ENCODE measurements around the gene ZBTB47. TPM values are rescaled to one million over a fixed set of nuclear protein-coding genes. Genes with fewer than 3 reads are reported as not detected.

The ZBTB47 gene
- total RNA-seq, 2 donors from 2014 or later, result 0.89 to 1.1 TPM

GRCh38 chr3:42696356-42697288, 43.1 kb downstream of the ZBTB47 start:
- ATAC-seq (no peak), DNase-seq (no peak)
- no peaks in the 10 kb centered on the region for H3K27me3 Mint-ChIP-seq
- H3K36me3 Mint-ChIP-seq (ENCODE audit: low read depth), result no peaks in the 10 kb centered on the region
- no peak overlapping the region for H3K4me3 Mint-ChIP-seq
- peaks cover 14% of the 10 kb centered on the region for H3K4me1 Mint-ChIP-seq
- H3K9me3 ChIP-seq (ENCODE audit: control insufficient read depth, low read length, poor library complexity, severe bottlenecking), result no peaks in the 10 kb centered on the region
- no peak overlapping the region for H3K27ac Mint-ChIP-seq

DNA sequence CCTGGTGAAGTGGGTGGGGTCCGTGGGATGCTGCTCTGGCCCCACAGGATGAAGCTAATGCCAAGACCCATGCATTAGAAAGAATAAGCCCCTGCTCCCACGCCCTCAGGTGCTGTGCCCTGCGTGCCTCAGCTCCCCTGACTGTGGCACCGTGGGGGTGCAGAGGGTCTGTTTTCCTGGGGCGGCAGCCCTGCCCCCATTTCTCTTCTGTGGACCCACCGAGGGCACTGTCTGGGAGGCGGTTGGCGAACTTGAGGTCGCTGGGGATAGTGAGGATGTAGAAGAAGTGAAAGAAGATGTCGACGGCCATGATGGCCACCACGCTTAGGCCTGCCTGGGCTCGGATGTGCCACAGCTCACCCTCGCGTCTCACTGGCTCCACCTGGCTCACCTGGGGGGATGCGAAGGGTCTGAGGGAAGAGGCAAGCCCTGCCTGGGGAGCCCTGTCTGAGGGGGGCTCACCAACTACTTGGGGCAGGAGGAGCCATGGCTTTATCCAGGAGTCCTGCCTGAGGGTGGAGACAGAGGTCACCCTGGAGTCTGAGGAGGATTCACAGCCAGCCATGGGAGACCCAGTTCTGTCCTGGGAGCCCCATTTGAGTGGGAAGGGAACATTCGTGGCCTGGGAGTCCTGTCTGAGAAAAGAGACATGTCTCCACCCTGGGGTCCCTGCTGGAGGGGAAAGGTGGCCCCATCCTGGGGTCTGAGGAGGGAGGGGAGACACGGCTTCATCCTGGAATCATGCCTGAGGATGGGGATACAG, 44.0 kb downstream of the ZBTB47 start:
- no peak for ATAC-seq

DNA sequence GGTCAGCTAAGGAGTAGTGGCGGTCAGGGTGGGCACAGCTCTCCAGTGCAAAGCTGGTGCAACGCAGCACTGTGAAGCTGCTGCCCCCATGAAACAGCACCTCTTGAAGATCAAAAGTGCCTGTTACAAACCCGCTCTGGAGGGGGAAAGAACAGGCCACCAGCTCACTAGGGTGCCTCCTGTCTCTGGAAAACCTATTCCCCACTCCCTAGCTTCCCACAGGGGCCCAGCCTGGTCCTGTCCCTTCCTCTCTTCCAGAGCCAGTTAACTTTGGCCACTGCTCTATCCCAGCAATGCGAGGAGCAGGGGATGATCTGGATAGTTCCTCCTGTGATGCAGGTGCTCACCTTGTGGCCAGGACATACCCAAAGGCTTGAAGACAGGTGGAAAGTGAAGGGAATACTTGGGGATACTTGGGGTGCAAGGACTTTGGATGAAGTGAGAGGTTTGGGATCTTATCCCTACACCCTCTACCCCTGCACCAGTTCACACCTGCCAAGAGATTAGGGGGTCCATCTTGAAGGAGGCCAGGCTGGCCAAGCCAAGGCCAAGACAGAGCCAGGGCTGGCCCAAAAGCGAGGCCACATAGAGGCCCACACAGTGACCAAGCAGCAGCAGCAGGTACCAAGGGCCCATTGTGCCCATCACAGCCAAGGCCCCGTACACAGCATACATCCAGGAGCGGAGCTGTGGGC, 44.9 kb downstream of the ZBTB47 start:
- H3K9me3 ChIP-seq (ENCODE audit: control insufficient read depth, low read length, poor library complexity, severe bottlenecking), result no peaks in the 10 kb centered on the region
- ATAC-seq (no peak), DNase-seq (no peak)
- Mint-ChIP-seq H3K4me1 (peaks cover 14% of the 10 kb centered on the region), H3K27me3 (no peaks in the 10 kb centered on the region), H3K27ac (no peak overlapping the region), H3K36me3 (ENCODE audit: low read depth) (no peaks in the 10 kb centered on the region), H3K4me3 (peak overlapping the region; percentile 6)

More for the DNA sequence above, 44.0 kb downstream of the ZBTB47 start:
- Mint-ChIP-seq H3K27ac (no peak overlapping the region), H3K27me3 (no peaks in the 10 kb centered on the region), H3K4me3 (no peak overlapping the region), H3K4me1 (peaks cover 14% of the 10 kb centered on the region), H3K36me3 (ENCODE audit: low read depth) (no peaks in the 10 kb centered on the region)
- H3K9me3 ChIP-seq (ENCODE audit: control insufficient read depth, low read length, poor library complexity, severe bottlenecking), result no peaks in the 10 kb centered on the region
- no peak for DNase-seq

DNA sequence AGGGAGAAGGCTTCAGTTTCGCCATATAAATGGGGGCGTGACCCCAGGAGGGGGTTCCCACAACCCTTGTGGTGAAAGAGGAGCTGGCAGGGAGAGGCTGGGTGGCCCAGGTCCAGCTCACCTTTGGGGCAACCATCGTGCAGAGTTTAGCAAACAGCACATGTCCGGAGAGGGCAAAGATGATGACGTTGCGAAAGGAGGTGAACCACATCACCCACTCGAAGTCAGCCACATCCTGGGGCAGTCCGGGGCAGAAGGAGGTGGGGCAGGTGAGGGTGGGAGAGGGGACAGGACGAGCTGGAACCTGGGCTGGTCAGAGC, 45.4 kb downstream of the ZBTB47 start:
- peaks cover 14% of the 10 kb centered on the region for H3K4me1 Mint-ChIP-seq
- ATAC-seq, result peak; percentile 32
- no peak for DNase-seq
- H3K27me3 Mint-ChIP-seq, result no peaks in the 10 kb centered on the region
- no peak overlapping the region for H3K4me3 Mint-ChIP-seq
- H3K9me3 ChIP-seq (ENCODE audit: control insufficient read depth, low read length, poor library complexity, severe bottlenecking), result no peaks in the 10 kb centered on the region
- H3K27ac Mint-ChIP-seq, result no peak overlapping the region
- H3K36me3 Mint-ChIP-seq (ENCODE audit: low read depth), result no peaks in the 10 kb centered on the region

- H3K27ac Mint-ChIP-seq, result no peak overlapping the region
- H3K36me3 Mint-ChIP-seq (ENCODE audit: low read depth), result no peaks in the 10 kb centered on the region
- DNase-seq, result no peak
- H3K9me3 ChIP-seq (ENCODE audit: control insufficient read depth, low read length, poor library complexity, severe bottlenecking), result no peaks in the 10 kb centered on the region
- H3K27me3 Mint-ChIP-seq, result no peaks in the 10 kb centered on the region
- H3K4me1 Mint-ChIP-seq, result peaks cover 14% of the 10 kb centered on the region
- no peak for ATAC-seq
- no peak overlapping the region for H3K4me3 Mint-ChIP-seq
Observed at GRCh38 chr3:42699511-42699971, 46.0 kb downstream of the ZBTB47 start.

DNA sequence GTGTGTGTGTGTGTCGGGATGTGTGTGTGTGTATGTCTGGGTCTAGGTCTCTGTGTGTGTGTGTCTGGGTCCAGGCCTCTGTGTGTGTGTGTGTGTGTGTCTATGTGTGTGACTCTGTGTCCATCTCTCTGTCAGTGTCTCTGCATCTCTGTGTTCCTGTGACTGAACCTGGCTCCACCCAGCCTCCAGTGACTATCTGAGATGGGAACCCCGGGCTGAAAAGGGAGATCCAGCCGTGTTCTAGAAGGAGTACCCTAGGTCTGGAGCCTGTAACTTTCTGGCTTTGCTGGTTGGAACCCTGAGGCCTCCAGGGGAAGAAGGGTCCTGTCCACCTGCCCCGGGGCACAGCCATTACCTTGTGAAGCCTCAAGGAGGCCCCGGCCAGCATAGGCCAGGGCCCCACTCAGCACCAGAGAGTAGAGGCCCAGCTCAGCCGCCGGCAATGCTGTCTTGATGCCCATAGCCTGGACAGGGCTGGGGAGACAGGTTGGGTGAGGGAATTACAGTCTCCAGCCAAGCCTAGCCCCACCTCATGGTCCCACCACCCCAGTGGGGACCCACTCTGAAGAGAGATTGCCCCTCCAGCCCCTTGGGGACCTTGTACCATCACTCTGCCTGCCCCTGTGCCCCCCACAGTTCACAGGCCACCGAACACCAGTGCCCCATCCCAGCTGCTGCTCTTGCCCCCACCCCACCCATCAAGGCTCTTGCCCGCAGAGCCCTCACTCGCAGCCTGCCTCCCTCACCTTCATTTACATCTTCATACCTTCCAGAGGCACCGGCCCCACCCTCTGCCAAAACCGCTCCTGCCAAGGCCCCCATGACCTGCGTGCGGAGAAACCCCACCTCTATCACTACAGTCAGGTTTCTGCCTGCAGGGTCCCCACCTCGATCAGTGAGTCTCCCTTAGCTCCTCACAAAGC, 47.1 kb downstream of the ZBTB47 start:
- ATAC-seq (no peak), DNase-seq (no peak)

DNA sequence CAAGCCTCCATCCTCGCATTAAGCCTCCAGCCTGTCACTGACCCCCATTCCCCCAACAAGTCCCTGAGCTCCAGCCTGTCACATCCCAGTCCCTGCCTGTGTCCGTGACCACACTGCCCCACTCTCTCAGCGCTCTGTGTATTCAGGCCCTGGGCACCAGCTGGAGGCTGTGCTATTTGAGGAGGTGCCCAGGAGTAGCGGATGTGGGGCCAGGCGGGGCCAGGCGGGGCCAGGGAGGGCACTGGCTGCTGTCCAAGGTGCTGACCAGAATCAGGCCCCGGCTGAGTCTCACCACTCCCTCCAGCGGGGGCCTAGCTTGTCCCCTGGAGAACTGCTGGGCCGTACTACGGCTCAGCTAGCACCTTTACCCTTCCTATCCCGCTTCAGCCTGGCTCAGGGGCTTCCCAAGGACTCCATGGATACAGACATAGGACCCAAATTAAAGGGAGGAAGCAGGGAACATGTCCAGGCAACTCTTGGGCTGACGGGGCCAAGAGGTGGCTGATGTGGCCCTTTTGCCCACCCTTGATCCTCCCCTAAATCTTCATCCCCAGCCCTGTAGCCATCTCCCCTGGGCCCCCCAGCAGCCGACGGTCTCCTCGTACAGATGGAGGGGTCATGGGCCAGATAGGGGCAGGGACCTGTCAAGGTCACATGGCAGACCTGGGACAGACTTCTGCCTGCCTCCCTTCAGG, 48.0 kb downstream of the ZBTB47 start:
- no peaks in the 10 kb centered on the region for H3K9me3 ChIP-seq (ENCODE audit: control insufficient read depth, low read length, poor library complexity, severe bottlenecking)
- Mint-ChIP-seq H3K27me3 (no peaks in the 10 kb centered on the region), H3K4me3 (no peak overlapping the region), H3K27ac (no peak overlapping the region), H3K36me3 (ENCODE audit: low read depth) (no peaks in the 10 kb centered on the region), H3K4me1 (peaks cover 16% of the 10 kb centered on the region)
- DNase-seq (peak; percentile 38 to 55 (median 45)), ATAC-seq (peak; percentile 83)

More for the DNA sequence above, 47.1 kb downstream of the ZBTB47 start:
- Mint-ChIP-seq H3K36me3 (ENCODE audit: low read depth) (no peaks in the 10 kb centered on the region), H3K4me3 (no peak overlapping the region), H3K4me1 (peaks cover 14% of the 10 kb centered on the region), H3K27me3 (no peaks in the 10 kb centered on the region), H3K27ac (no peak overlapping the region)
- no peaks in the 10 kb centered on the region for H3K9me3 ChIP-seq (ENCODE audit: control insufficient read depth, low read length, poor library complexity, severe bottlenecking)

GRCh38 chr3:42702066-42702951, 48.8 kb downstream of the ZBTB47 start, which contains the start of gene HHATL:
HHATL (minus strand) TSS chr3:42702798; CDS start chr3:42700826, 1,972 bp downstream.
- peaks cover 16% of the 10 kb centered on the region for H3K4me1 Mint-ChIP-seq
- H3K9me3 ChIP-seq (ENCODE audit: control insufficient read depth, low read length, poor library complexity, severe bottlenecking), result no peaks in the 10 kb centered on the region
- peaks cover 2% of the 10 kb centered on the region for H3K27me3 Mint-ChIP-seq
- H3K36me3 Mint-ChIP-seq (ENCODE audit: low read depth), result no peaks in the 10 kb centered on the region
- no peak within 1 kb of the TSS for H3K27ac Mint-ChIP-seq
- ATAC-seq (no peak), DNase-seq (no peak)
- no peak within 1 kb of the TSS for H3K4me3 Mint-ChIP-seq

DNA sequence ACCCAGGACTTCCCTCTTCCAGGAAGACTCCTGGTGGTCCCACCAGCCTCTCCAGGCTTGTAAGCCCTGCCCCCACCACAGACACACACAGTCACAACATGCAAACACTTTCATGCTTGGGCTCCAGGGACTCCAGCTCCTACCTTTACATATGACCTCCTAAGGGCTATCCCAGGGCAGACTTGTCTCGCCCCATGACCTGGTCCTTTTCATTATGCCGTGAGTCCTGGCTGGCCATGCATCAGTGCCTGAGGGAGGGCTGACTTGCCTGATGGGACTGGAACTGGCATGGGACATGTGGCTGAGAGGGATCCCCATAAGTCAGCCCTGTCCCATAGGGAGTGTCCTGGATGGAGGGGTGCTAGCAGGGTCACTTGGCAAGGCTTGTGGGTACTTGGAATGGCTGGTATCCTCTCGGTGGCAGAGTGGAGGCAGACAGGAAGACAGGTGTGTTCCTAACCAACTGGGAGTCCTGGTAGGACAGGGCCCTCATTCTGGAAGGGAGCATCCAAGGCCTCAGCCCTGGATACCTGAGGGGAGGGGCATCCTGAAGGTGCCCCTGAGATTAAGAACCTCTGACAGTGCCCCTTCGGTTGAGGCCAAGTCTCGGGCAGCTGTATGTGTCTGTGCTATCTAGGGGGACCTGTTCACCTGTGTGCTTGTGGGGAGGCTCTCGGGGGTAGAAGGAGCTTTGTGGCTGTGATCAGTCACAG, 49.6 kb downstream of the ZBTB47 start:
- no peak for DNase-seq
- no peaks in the 10 kb centered on the region for H3K9me3 ChIP-seq (ENCODE audit: control insufficient read depth, low read length, poor library complexity, severe bottlenecking)
- Mint-ChIP-seq H3K27me3 (peaks cover 7% of the 10 kb centered on the region), H3K4me1 (peaks cover 16% of the 10 kb centered on the region), H3K4me3 (no peak overlapping the region), H3K36me3 (ENCODE audit: low read depth) (no peaks in the 10 kb centered on the region), H3K27ac (no peak overlapping the region)
- no peak for ATAC-seq

DNA sequence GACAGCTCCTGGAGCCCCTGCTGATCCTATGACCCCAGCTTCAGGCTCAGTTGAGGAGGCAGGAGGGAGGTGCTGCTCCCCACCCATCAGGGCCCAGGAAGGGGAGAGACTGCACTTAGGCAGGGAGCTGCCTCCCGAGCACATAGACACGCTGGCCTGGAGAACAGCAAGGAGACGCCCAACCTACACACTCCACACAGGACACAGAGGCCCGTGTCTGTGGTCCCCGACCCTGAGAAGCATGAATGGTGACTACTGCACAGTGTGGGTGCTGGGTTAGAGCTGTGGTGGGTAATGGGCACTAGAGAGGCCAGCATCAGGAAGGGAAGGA, 50.2 kb downstream of the ZBTB47 start:
- Mint-ChIP-seq H3K4me1 (peaks cover 14% of the 10 kb centered on the region), H3K27ac (no peak overlapping the region), H3K36me3 (ENCODE audit: low read depth) (no peaks in the 10 kb centered on the region), H3K4me3 (no peak overlapping the region), H3K27me3 (peaks cover 7% of the 10 kb centered on the region)
- H3K9me3 ChIP-seq (ENCODE audit: control insufficient read depth, low read length, poor library complexity, severe bottlenecking), result no peaks in the 10 kb centered on the region
- ATAC-seq, result no peak
- DNase-seq, result no peak

Data from T-helper 17 cell (primary cell).